ENCODE measurements around the gene GGCT.

The GGCT gene

GRCh38 chr7:30479202-30480120 lies 25.2 kb downstream of the GGCT start:
- no peak for DNase-seq

GRCh38 chr7:30478349-30479201 lies 26.1 kb downstream of the GGCT start, which contains the start of gene NOD1:
Gene NOD1, minus strand, starts transcription at chr7:30478784. Its CDS starts 21,863 bp downstream, at chr7:30456921.
- DNase-seq = peak; percentile 94

GRCh38 chr7:30476459-30477145 lies 28.0 kb downstream of the GGCT start:
- DNase-seq = no peak

- no peak for DNase-seq
Observed at GRCh38 chr7:30475580-30475979, 29.0 kb downstream of the GGCT start.

- no peak for DNase-seq
Observed at GRCh38 chr7:30474893-30475292, 29.7 kb downstream of the GGCT start.

- no peak for DNase-seq
Observed at GRCh38 chr7:30474485-30474884, 30.1 kb downstream of the GGCT start.

- DNase-seq = no peak
Observed at GRCh38 chr7:30473903-30474302, 30.7 kb downstream of the GGCT start.

- no peak for DNase-seq
Observed at GRCh38 chr7:30472784-30473775, 31.5 kb downstream of the GGCT start.

- no peak for DNase-seq
Observed at GRCh38 chr7:30472081-30472783, 32.4 kb downstream of the GGCT start.

GRCh38 chr7:30471205-30471604 lies 33.4 kb downstream of the GGCT start:
- peak; percentile 26 for DNase-seq

GRCh38 chr7:30470771-30471170 lies 33.9 kb downstream of the GGCT start:
- no peak for DNase-seq

GRCh38 chr7:30470163-30470770 lies 34.4 kb downstream of the GGCT start:
- no peak for DNase-seq

- no peak for DNase-seq
Observed at GRCh38 chr7:30469303-30469702, 35.3 kb downstream of the GGCT start.

- DNase-seq = no peak
Observed at GRCh38 chr7:30468791-30469190, 35.8 kb downstream of the GGCT start.

- DNase-seq = no peak
Observed at GRCh38 chr7:30468041-30468440, 36.6 kb downstream of the GGCT start.

- no peak for DNase-seq
Observed at GRCh38 chr7:30467271-30467670, 37.4 kb downstream of the GGCT start.

- no peak for DNase-seq
Observed at GRCh38 chr7:30466266-30466665, 38.4 kb downstream of the GGCT start.

- no peak for DNase-seq
Observed at GRCh38 chr7:30465811-30466180, 38.8 kb downstream of the GGCT start.

- no peak for DNase-seq
Observed at GRCh38 chr7:30465046-30465810, 39.4 kb downstream of the GGCT start.

Measured in right kidney (tissue), 1 donor.